ENCODE results near the gene LILRB5.
"Not testable (repeated sequence)": the region's sequence is repeated elsewhere in the genome, so short reads cannot be mapped to it uniquely, and the experiment has no call there.

The LILRB5 gene

GRCh38 chr19:54252845-54253244, 4.2 kb downstream of the LILRB5 start:
- Mint-ChIP-seq H3K27me3 (ENCODE audit: low read depth, poor library complexity) (peaks cover 20% of the 10 kb centered on the region), H3K4me3 (no peak overlapping the region), H3K27ac (no peak overlapping the region), H3K4me1 (peaks cover 23% of the 10 kb centered on the region), H3K36me3 (ENCODE audit: low read depth) (no peaks in the 10 kb centered on the region), H3K9me3 (no peaks in the 10 kb centered on the region)
- TF ChIP-seq, protein P1, sequence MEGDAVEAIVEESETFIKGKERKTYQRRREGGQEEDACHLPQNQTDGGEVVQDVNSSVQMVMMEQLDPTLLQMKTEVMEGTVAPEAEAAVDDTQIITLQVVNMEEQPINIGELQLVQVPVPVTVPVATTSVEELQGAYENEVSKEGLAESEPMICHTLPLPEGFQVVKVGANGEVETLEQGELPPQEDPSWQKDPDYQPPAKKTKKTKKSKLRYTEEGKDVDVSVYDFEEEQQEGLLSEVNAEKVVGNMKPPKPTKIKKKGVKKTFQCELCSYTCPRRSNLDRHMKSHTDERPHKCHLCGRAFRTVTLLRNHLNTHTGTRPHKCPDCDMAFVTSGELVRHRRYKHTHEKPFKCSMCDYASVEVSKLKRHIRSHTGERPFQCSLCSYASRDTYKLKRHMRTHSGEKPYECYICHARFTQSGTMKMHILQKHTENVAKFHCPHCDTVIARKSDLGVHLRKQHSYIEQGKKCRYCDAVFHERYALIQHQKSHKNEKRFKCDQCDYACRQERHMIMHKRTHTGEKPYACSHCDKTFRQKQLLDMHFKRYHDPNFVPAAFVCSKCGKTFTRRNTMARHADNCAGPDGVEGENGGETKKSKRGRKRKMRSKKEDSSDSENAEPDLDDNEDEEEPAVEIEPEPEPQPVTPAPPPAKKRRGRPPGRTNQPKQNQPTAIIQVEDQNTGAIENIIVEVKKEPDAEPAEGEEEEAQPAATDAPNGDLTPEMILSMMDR (IDR thresholded peaks at IDR 0.05): no peak
- DNase-seq: no peak

- Mint-ChIP-seq H3K4me3 (no peak overlapping the region), H3K27me3 (ENCODE audit: low read depth, poor library complexity) (peaks cover 14% of the 10 kb centered on the region), H3K4me1 (peaks cover 27% of the 10 kb centered on the region), H3K36me3 (ENCODE audit: low read depth) (no peaks in the 10 kb centered on the region), H3K9me3 (no peaks in the 10 kb centered on the region), H3K27ac (no peak overlapping the region)
- no peak for DNase-seq
- TF ChIP-seq, protein P1 (IDR thresholded peaks at IDR 0.05): no peak
These were observed 4.8 kb downstream of the LILRB5 start for GRCh38 chr19:54252243-54252642.

DNA sequence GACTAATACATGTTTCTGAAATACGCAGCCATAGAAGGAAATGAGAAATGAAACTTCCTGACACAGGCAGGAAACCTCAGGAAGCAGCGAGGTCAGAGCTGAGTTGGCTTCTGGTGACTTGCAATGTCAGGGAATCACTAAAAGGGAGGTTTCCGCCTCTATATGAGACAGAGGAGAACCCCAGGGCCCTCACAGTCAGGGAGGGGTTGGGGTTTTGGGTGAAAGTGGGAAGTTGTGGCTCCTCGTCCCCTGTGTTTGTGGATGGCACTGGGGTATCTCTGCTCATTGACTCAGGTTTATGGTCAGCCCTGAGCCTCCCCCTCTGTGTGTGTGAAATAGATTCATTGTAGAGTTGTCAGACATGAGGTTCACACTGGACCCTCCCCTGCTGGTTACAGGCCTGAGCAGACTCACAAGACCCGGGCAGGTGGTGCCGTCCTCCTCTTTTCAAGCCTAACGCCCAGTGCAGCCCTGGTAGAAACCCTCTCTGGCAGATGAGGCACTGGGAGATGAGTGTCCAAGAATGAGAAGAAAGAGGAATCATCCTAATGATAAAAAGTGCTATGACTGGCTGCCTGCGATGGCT, 9.0 kb downstream of the LILRB5 start:
- Mint-ChIP-seq H3K4me1 (peaks cover 34% of the 10 kb centered on the region), H3K27me3 (ENCODE audit: low read depth, poor library complexity) (peaks cover 10% of the 10 kb centered on the region), H3K27ac (no peak overlapping the region), H3K36me3 (ENCODE audit: low read depth) (no peaks in the 10 kb centered on the region), H3K4me3 (no peak overlapping the region), H3K9me3 (peaks cover 3% of the 10 kb centered on the region)
- no peak for DNase-seq
- TF ChIP-seq, protein P1 (IDR thresholded peaks at IDR 0.05): no peak

- H3K27me3 Mint-ChIP-seq (ENCODE audit: low read depth, poor library complexity): peaks cover 10% of the 10 kb centered on the region
These were observed 9.8 kb downstream of the LILRB5 start for GRCh38 chr19:54247106-54247930.

DNA sequence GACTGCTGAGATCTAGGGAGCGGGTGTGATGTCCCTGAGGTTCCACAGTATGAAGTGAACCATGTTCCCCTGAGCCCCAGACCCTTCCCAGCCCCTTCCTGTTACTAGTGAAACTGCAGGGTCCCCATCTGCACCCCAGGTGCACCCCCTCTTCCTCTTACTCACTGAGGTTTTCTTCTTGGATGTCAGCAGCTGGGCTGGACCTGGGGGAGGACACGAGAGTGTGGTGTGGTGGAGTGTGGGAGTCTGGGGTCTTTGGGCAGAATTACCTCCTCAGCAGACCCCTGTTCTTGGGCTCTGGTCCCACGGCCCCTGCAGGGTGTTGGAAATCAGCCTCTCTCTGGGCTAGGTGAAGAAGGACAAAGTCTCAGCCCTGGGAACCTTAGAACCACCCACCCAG, 11.1 kb downstream of the LILRB5 start:
- Mint-ChIP-seq H3K4me3 (no peak overlapping the region), H3K27me3 (ENCODE audit: low read depth, poor library complexity) (peaks cover 14% of the 10 kb centered on the region), H3K36me3 (ENCODE audit: low read depth) (no peaks in the 10 kb centered on the region), H3K27ac (no peak overlapping the region), H3K4me1 (peaks cover 38% of the 10 kb centered on the region), H3K9me3 (peaks cover 3% of the 10 kb centered on the region)
- DNase-seq: no peak
- TF ChIP-seq, protein P1 (IDR thresholded peaks at IDR 0.05): no peak

More at GRCh38 chr19:54247106-54247930, 9.8 kb downstream of the LILRB5 start:
- Mint-ChIP-seq H3K4me1 (peaks cover 33% of the 10 kb centered on the region), H3K4me3 (no peak overlapping the region), H3K9me3 (peaks cover 3% of the 10 kb centered on the region), H3K36me3 (ENCODE audit: low read depth) (no peaks in the 10 kb centered on the region), H3K27ac (no peak overlapping the region)
- DNase-seq: no peak
- TF ChIP-seq, protein P1 (IDR thresholded peaks at IDR 0.05): no peak

DNA sequence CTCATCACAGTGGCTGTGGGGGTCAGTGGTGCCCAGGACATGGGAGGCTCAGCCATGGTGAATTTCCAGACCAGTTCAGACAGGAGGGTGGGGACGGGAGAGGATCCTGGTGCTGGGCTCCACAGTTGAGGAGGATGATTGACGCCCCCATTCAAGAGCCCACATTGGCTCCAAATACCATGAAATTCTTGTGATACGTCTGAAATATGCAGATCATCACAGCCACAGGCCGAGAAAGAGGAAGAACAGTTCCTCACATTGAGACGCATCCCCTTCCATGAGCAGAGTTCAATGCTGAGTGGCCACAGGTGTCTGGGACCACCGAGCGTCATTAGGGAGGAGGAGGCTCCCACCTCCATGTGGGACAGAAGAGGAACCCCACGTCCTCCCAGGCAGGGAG, 13.3 kb downstream of the LILRB5 start:
- peaks cover 48% of the 10 kb centered on the region for H3K4me1 Mint-ChIP-seq
- not testable (repeated sequence) for H3K36me3 Mint-ChIP-seq (ENCODE audit: low read depth); H3K27ac Mint-ChIP-seq; H3K9me3 Mint-ChIP-seq; DNase-seq; H3K4me3 Mint-ChIP-seq
- peaks cover 14% of the 10 kb centered on the region for H3K27me3 Mint-ChIP-seq (ENCODE audit: low read depth, poor library complexity)

DNA sequence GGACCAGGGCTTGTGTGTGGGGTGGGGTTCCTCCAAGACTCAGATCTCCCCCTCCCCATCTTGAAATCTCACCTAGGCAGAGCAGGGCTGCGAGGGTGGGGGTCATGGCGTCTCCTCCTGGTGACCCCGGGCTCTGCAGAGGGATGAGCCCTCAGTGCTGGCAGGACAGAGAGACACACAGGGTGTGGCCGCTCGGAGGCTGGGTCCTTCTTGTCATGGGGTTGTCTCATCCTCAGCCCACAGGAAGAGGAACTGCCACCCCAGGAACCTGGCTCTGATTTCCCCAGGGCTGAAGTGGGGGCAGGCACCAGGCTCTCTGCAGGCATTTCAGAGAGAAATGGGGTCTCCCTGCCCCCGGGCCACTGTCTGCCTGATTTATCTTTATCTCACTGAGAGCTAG, 14.4 kb downstream of the LILRB5 start, which contains the start of gene LILRA6:
TSS of gene LILRA6 (minus strand) at position 145 of the 400 bp plus-strand sequence.
- not testable (repeated sequence) for H3K36me3 Mint-ChIP-seq (ENCODE audit: low read depth); DNase-seq; H3K4me3 Mint-ChIP-seq; H3K27ac Mint-ChIP-seq; H3K9me3 Mint-ChIP-seq
- peaks cover 14% of the 10 kb centered on the region for H3K27me3 Mint-ChIP-seq (ENCODE audit: low read depth, poor library complexity)
- peaks cover 42% of the 10 kb centered on the region for H3K4me1 Mint-ChIP-seq

- not testable (repeated sequence) for DNase-seq; H3K9me3 Mint-ChIP-seq; H3K4me3 Mint-ChIP-seq; H3K36me3 Mint-ChIP-seq (ENCODE audit: low read depth); H3K27ac Mint-ChIP-seq
- peaks cover 40% of the 10 kb centered on the region for H3K4me1 Mint-ChIP-seq
- H3K27me3 Mint-ChIP-seq (ENCODE audit: low read depth, poor library complexity): peaks cover 16% of the 10 kb centered on the region
These were observed 14.8 kb downstream of the LILRB5 start for GRCh38 chr19:54242234-54242633.

All from nephron progenitor cell (in vitro differentiated cells).